HEK293 (cell line): ENCODE results near the gene TFE3.
A peak's percentile ranks its signal among the peaks of the same experiment; 100 is the strongest.

Experiments
- BCL11A ChIP-seq: fragments of 450-650 bp; formaldehyde crosslinking; IDR thresholded peaks from 2 replicates; pipeline ENCODE4 v1.5.1; 2016; ENCODE audit warnings: low read depth, missing biosample characterization, missing genetic modification characterization
- BCL11B ChIP-seq: fragments of 450-650 bp; formaldehyde crosslinking; IDR thresholded peaks from 2 replicates; pipeline ENCODE4 v1.5.1; 2016; ENCODE audit warnings: low read depth, missing biosample characterization, missing genetic modification characterization
- GFI1B ChIP-seq: fragments of 450-650 bp; formaldehyde crosslinking; IDR thresholded peaks from 2 replicates; pipeline ENCODE4 v1.5.1; 2016; ENCODE audit warnings: missing biosample characterization, missing genetic modification characterization
- KLF1 ChIP-seq: fragments of 450-650 bp; formaldehyde crosslinking; IDR thresholded peaks from 2 replicates; pipeline ENCODE4 v1.5.1; 2016; ENCODE audit warnings: missing biosample characterization, missing genetic modification characterization
- KLF10 ChIP-seq: fragments of 450-650 bp; IDR thresholded peaks from 2 replicates; pipeline ENCODE4 v1.5.1; 2018; ENCODE audit warnings: missing biosample characterization, mild to moderate bottlenecking, missing genetic modification characterization
- MYNN ChIP-seq: fragments of 450-650 bp; formaldehyde crosslinking; IDR thresholded peaks from 2 replicates; pipeline ENCODE4 v1.5.1; 2016; ENCODE audit warnings: missing biosample characterization, missing genetic modification characterization, borderline replicate concordance
- PRDM2 ChIP-seq: fragments of 450-650 bp; formaldehyde crosslinking; IDR thresholded peaks from 2 replicates; pipeline ENCODE4 v1.5.1; 2016; ENCODE audit warnings: missing biosample characterization, missing genetic modification characterization, borderline replicate concordance
- RBAK ChIP-seq: fragments of 450-650 bp; formaldehyde crosslinking; IDR thresholded peaks from 2 replicates; pipeline ENCODE4 v1.5.1; 2016; ENCODE audit warnings: missing biosample characterization, missing genetic modification characterization
- REST ChIP-seq: fragments of 450-650 bp; formaldehyde crosslinking; IDR thresholded peaks from 2 replicates; pipeline ENCODE4 v1.5.1; 2016; ENCODE audit warnings: missing biosample characterization, missing genetic modification characterization
- SP3 ChIP-seq: fragments of 450-650 bp; formaldehyde crosslinking; IDR thresholded peaks from 2 replicates; pipeline ENCODE4 v1.5.1; 2016; ENCODE audit warnings: missing biosample characterization, missing genetic modification characterization
- TRIM28 ChIP-seq: IDR thresholded peaks from 2 replicates; pipeline ENCODE4 v1.6.1; 2011; ENCODE audit warnings: low read length, control low read depth, borderline replicate concordance
- ZNF10 ChIP-seq: fragments of 450-650 bp; formaldehyde crosslinking; IDR thresholded peaks from 2 replicates; pipeline ENCODE4 v1.5.1; 2017; ENCODE audit warnings: missing biosample characterization, missing genetic modification characterization
- ZNF112 ChIP-seq: fragments of 450-650 bp; formaldehyde crosslinking; IDR thresholded peaks from 2 replicates; pipeline ENCODE4 v1.5.0; 2017; ENCODE audit warnings: missing biosample characterization, missing genetic modification characterization
- ZNF114 ChIP-seq: fragments of 450-650 bp; formaldehyde crosslinking; IDR thresholded peaks from 2 replicates; pipeline ENCODE4 v1.5.0; 2017; ENCODE audit warnings: missing biosample characterization, missing genetic modification characterization
- ZNF146 ChIP-seq: fragments of 450-650 bp; formaldehyde crosslinking; IDR thresholded peaks from 2 replicates; pipeline ENCODE4 v1.5.1; 2016; ENCODE audit warnings: missing biosample characterization, missing genetic modification characterization
- ZNF2 ChIP-seq: fragments of 450-650 bp; formaldehyde crosslinking; IDR thresholded peaks from 2 replicates; pipeline ENCODE4 v1.5.1; 2016; ENCODE audit warnings: missing biosample characterization, missing genetic modification characterization
- ZNF202 ChIP-seq: fragments of 450-650 bp; formaldehyde crosslinking; IDR thresholded peaks from 2 replicates; pipeline ENCODE4 v1.5.1; 2016; ENCODE audit warnings: missing biosample characterization, missing genetic modification characterization, borderline replicate concordance
- ZNF280D ChIP-seq: fragments of 450-650 bp; formaldehyde crosslinking; IDR thresholded peaks from 2 replicates; pipeline ENCODE4 v1.5.1; 2016; ENCODE audit warnings: missing biosample characterization, missing genetic modification characterization
- ZNF48 ChIP-seq: fragments of 450-650 bp; formaldehyde crosslinking; IDR thresholded peaks from 2 replicates; pipeline ENCODE4 v1.5.1; 2016; ENCODE audit warnings: missing biosample characterization, missing genetic modification characterization
- ZNF521 ChIP-seq: fragments of 450-650 bp; formaldehyde crosslinking; IDR thresholded peaks from 2 replicates; pipeline ENCODE4 v1.5.1; 2017; ENCODE audit warnings: missing biosample characterization, mild to moderate bottlenecking, missing genetic modification characterization
- ZNF544 ChIP-seq: fragments of 450-650 bp; formaldehyde crosslinking; IDR thresholded peaks from 2 replicates; pipeline ENCODE4 v1.5.0; 2017; ENCODE audit warnings: missing biosample characterization, missing genetic modification characterization
- ZNF558 ChIP-seq: fragments of 450-650 bp; formaldehyde crosslinking; IDR thresholded peaks from 2 replicates; pipeline ENCODE4 v1.5.1; 2016; ENCODE audit warnings: missing biosample characterization, missing genetic modification characterization
- ZNF571 ChIP-seq: fragments of 450-650 bp; formaldehyde crosslinking; IDR thresholded peaks from 2 replicates; pipeline ENCODE4 v1.5.0; 2017; ENCODE audit warnings: missing biosample characterization, missing genetic modification characterization
- ZNF596 ChIP-seq: fragments of 450-650 bp; IDR thresholded peaks from 2 replicates; pipeline ENCODE4 v1.5.0; 2018; ENCODE audit warnings: missing biosample characterization, mild to moderate bottlenecking, missing genetic modification characterization, moderate library complexity
- ZNF624 ChIP-seq: fragments of 450-650 bp; formaldehyde crosslinking; IDR thresholded peaks from 2 replicates; pipeline ENCODE4 v1.5.1; 2017; ENCODE audit warnings: missing biosample characterization, missing genetic modification characterization
- ZNF664 ChIP-seq: fragments of 450-650 bp; formaldehyde crosslinking; IDR thresholded peaks from 2 replicates; pipeline ENCODE4 v1.5.1; 2016; ENCODE audit warnings: missing biosample characterization, missing genetic modification characterization
- ZNF777 ChIP-seq: fragments of 450-650 bp; formaldehyde crosslinking; IDR thresholded peaks from 2 replicates; pipeline ENCODE4 v1.5.1; 2017; ENCODE audit warnings: missing biosample characterization, missing genetic modification characterization, borderline replicate concordance

Gene TFE3

GRCh38 chrX:49053223-49054072 is 10.3 kb upstream of the TFE3 start (continued):
- TF ChIP-seq ZNF280D (tag by site-specific recombination) (no peak), KLF1 (tag by site-specific recombination) (peak; percentile 84), ZNF624 (tag by site-specific recombination) (no peak), ZNF777 (tag by site-specific recombination) (0 out of 2 replicates have a peak, but pooled peaks have one; percentile 41), BCL11B (tag by site-specific recombination) (peak; percentile 99), MYNN (tag by site-specific recombination) (no peak), ZNF48 (no peak), ZNF2 (tag by site-specific recombination) (no peak), ZNF202 (tag by site-specific recombination) (no peak), REST (tag by site-specific recombination) (no peak), ZNF596 (tag by site-specific recombination) (no peak), ZNF521 (tag by site-specific recombination) (no peak), SP3 (tag by site-specific recombination) (peak; percentile 31; the same call in 1 of the 2 replicates), PRDM2 (no peak), ZNF571 (tag by site-specific recombination) (no peak), ZNF146 (tag by site-specific recombination) (no peak), KLF10 (tag by site-specific recombination) (no peak), ZNF544 (tag by site-specific recombination) (no peak), ZNF664 (tag by site-specific recombination) (no peak), BCL11A (tag by site-specific recombination) (no peak; the same call in 1 of the 2 replicates), ZNF114 (tag by site-specific recombination) (no peak), ZNF10 (no peak), GFI1B (tag by site-specific recombination) (no peak), TRIM28 (no peak), RBAK (tag by site-specific recombination) (no peak), ZNF112 (tag by site-specific recombination) (no peak), ZNF558 (tag by site-specific recombination) (no peak)
